Right atrium auricular region (tissue), 2 donors: Measurements from ENCODE around the gene RBMS1. TPM values are rescaled to one million over a fixed set of nuclear protein-coding genes. Genes with fewer than 3 reads are reported as not detected.

Experiments used
- DNase-seq: peaks from one replicate; pipeline ENCODE4 v3.0.0-alpha.2; 2019; ENCODE audit warnings: low spot score
- H3K27ac ChIP-seq, 2 donors: fragments of 200-600 bp; sonication (generic); 1 replicate in 1 of 2; 2 replicates in 1 of 2; pipeline ENCODE4 v1.5.1; 2016 to 2019
- H3K27me3 ChIP-seq, 2 donors: fragments of 200-600 bp; sonication (generic); one replicate each; pipeline versions ENCODE4 v1.5.1 to v1.6.0; 2017 to 2019
- H3K36me3 ChIP-seq: fragments of 200-600 bp; sonication (generic); one replicate; pipeline ENCODE4 v1.5.1; 2016
- H3K4me1 ChIP-seq, 2 donors: fragments of 200-600 bp; sonication (generic); one replicate each; pipeline versions ENCODE4 v1.5.1 to v1.6.0; 2017 to 2019
- H3K4me3 ChIP-seq, 2 donors: fragments of 200-600 bp; sonication (generic); 1 replicate in 1 of 2; 2 replicates in 1 of 2; pipeline ENCODE4 v1.5.1; 2017 to 2019; ENCODE audit warnings: mild to moderate bottlenecking in 1 of 2, moderate library complexity in 1 of 2
- H3K9me3 ChIP-seq, 2 donors: fragments of 200-600 bp; sonication (generic); one replicate each; pipeline ENCODE4 v1.5.1; 2019
- CTCF ChIP-seq, 2 donors: fragments of 200-600 bp; sonication (generic); IDR thresholded peaks; one replicate each; pipeline ENCODE4 v1.5.1; 2019; ENCODE audit warnings: antibody characterized with exemption in 2 of 2
- total RNA-seq, 2 donors: library from RNA; depleted of rRNA; stranded (reverse); fragments of >200 nt; gene quantifications; one replicate each; pipeline ENCODE4 v1.1.0, GENCODE V29; 2016

Gene RBMS1
- total RNA-seq, 2 donors from 2014 or later: 52.3 to 57.0 TPM

GRCh38 chr2:160392201-160392600, 101.4 kb downstream of the RBMS1 start:
- no peaks in the 10 kb centered on the region for H3K27me3 ChIP-seq
- H3K4me3 ChIP-seq: no peak overlapping the region
- no peak for TF ChIP-seq CTCF (IDR thresholded peaks at IDR 0.05)
- no peaks in the 10 kb centered on the region for H3K9me3 ChIP-seq
- H3K4me1 ChIP-seq: peaks cover 0 to 62% of the 10 kb centered on the region in 2 donors
- H3K27ac ChIP-seq: no peak overlapping the region
- no peaks in the 10 kb centered on the region for H3K36me3 ChIP-seq
- DNase-seq: no peak

- Histone ChIP-seq H3K27me3 (no peaks in the 10 kb centered on the region), H3K27ac (peak overlapping the region in 1 of 2 donors; percentile 29), H3K9me3 (no peaks in the 10 kb centered on the region), H3K4me3 (no peak overlapping the region), H3K36me3 (no peaks in the 10 kb centered on the region), H3K4me1 (peaks cover 0 to 70% of the 10 kb centered on the region in 2 donors)
- no peak for TF ChIP-seq CTCF (IDR thresholded peaks at IDR 0.05)
- no peak for DNase-seq
These were observed 102.8 kb downstream of the RBMS1 start for GRCh38 chr2:160390544-160391455.

GRCh38 chr2:160389875-160390274, 103.7 kb downstream of the RBMS1 start:
- no peaks in the 10 kb centered on the region for H3K36me3 ChIP-seq
- H3K27ac ChIP-seq: peak overlapping the region in 1 of 2 donors; percentile 29
- TF ChIP-seq CTCF (IDR thresholded peaks at IDR 0.05): no peak
- DNase-seq: no peak
- H3K4me1 ChIP-seq: peaks cover 0 to 78% of the 10 kb centered on the region in 2 donors
- H3K27me3 ChIP-seq: no peaks in the 10 kb centered on the region
- H3K9me3 ChIP-seq: no peaks in the 10 kb centered on the region
- no peak overlapping the region for H3K4me3 ChIP-seq

DNA sequence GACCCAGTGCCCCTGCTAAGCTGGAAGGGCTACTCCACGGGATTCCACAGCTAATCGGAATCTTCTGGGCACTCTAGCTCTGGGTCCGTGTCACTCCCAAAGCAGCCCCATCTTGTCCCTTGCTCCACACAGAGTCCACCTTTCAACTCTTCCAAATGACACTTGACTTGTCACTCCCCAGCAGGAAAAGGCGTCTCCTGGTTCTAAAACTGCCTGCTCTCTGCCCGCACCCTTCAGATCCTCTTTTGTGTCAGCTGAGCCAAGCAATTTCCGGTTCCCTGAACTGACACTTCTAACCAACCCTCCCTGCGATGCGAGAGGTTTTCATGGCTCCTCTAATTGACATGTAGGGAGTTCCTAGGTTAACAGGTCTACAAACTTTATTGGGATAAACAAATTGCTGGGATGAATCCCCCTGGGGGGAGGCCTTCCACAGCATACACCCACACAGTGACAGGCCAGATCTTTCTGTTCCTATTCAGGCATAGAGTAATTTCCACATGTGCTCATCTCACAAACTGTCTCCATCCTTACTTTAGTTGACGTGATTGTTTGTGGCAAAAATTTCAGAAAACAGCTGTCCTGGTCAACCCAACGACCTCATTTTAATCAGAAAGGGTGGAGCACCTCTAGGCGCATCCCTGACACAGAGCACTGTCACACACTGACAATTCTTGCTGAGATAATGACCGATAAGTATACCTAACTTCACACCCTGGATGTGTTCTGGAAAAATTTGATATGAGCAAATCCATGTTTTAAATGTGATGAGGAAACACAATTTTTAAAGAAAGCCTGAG, 104.9 kb downstream of the RBMS1 start:
- no peak for DNase-seq
- Histone ChIP-seq H3K9me3 (no peaks in the 10 kb centered on the region), H3K27me3 (no peaks in the 10 kb centered on the region), H3K4me3 (peak overlapping the region in 1 of 2 donors; percentile 24), H3K4me1 (peaks cover 0 to 87% of the 10 kb centered on the region in 2 donors), H3K36me3 (no peaks in the 10 kb centered on the region), H3K27ac (peak overlapping the region; percentile 83 to 86)
- TF ChIP-seq CTCF (IDR thresholded peaks at IDR 0.05): no peak

GRCh38 chr2:160387558-160388262, 105.9 kb downstream of the RBMS1 start:
- Histone ChIP-seq H3K36me3 (no peaks in the 10 kb centered on the region), H3K4me1 (peaks cover 0 to 93% of the 10 kb centered on the region in 2 donors), H3K27ac (peak overlapping the region; percentile 83 to 86), H3K27me3 (no peaks in the 10 kb centered on the region), H3K4me3 (peak overlapping the region in 1 of 2 donors; percentile 24), H3K9me3 (no peaks in the 10 kb centered on the region)
- peak; percentile 90 for DNase-seq
- no peak for TF ChIP-seq CTCF (IDR thresholded peaks at IDR 0.05)
